Measurements from ENCODE around the gene GADD45A.

GADD45A gene

DNA sequence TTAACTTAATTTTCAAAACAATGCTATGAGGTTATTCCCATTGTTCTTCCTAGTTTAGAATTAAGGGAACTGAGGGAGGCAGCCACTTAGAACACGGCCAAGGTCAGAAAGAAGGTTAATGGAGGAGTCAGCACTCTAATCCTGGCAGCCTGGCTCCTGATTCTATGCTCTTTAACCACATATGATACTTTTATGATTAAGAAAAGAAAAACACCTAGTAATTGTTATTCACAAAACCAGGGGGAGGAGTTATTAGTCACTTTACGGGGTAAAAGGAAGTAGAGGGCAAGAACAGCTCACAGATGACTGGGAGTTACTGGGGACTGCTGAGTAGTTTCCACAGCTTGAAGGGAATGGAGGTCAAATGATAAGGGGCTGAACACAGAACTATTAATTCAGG lies 38.6 kb downstream of the GADD45A start:
- Histone ChIP-seq H3K14ac (ENCODE audit: low read length) (no peak overlapping the region), H3K27me3 (ENCODE audit: insufficient read depth, low read length) (no peaks in the 10 kb centered on the region), H3K23ac (ENCODE audit: low read length) (no peak overlapping the region), H2AFZ (ENCODE audit: insufficient read depth, low read length, poor library complexity) (no peak overlapping the region), H3K9me3 (ENCODE audit: insufficient read depth, low read depth, low read length) (no peaks in the 10 kb centered on the region), H3K18ac (ENCODE audit: low read length) (no peak overlapping the region), H3K4me3 (ENCODE audit: low read depth, low read length) (no peak overlapping the region), H4K91ac (ENCODE audit: low read depth, low read length) (no peak overlapping the region), H3K27ac (ENCODE audit: low read depth, low read length) (no peak overlapping the region), H4K8ac (ENCODE audit: low read depth, low read length) (no peak overlapping the region), H3K79me1 (ENCODE audit: low read length) (no peaks in the 10 kb centered on the region), H3K4ac (ENCODE audit: low read depth, low read length) (no peak overlapping the region), H2AK5ac (ENCODE audit: low read length) (no peak overlapping the region), H3K36me3 (ENCODE audit: control insufficient read depth in 1 of 2, insufficient read depth in 2 of 2, low read length in 2 of 2) (no peaks in the 10 kb centered on the region), H3K79me2 (ENCODE audit: control insufficient read depth, insufficient read depth, low read length, poor library complexity) (no peaks in the 10 kb centered on the region), H2BK120ac (ENCODE audit: insufficient read depth, low read length, poor library complexity) (no peak overlapping the region), H2BK12ac (ENCODE audit: low read length) (no peak overlapping the region), H4K12ac (ENCODE audit: low read depth, low read length) (no peak overlapping the region), H2BK5ac (ENCODE audit: low read depth, low read length, poor library complexity) (no peak overlapping the region), H3K4me2 (ENCODE audit: low read length) (no peak overlapping the region), H3K4me1 (ENCODE audit: control insufficient read depth in 1 of 2, insufficient read depth in 2 of 2, low read length in 2 of 2) (no peaks in the 10 kb centered on the region), H3K9ac (ENCODE audit: low read length) (no peak overlapping the region)
- no peak for DNase-seq
- no CpG with 5 or more reads among the region's 2 CpGs for WGBS (ENCODE audit: extremely low coverage, insufficient coverage, insufficient read length)

DNA sequence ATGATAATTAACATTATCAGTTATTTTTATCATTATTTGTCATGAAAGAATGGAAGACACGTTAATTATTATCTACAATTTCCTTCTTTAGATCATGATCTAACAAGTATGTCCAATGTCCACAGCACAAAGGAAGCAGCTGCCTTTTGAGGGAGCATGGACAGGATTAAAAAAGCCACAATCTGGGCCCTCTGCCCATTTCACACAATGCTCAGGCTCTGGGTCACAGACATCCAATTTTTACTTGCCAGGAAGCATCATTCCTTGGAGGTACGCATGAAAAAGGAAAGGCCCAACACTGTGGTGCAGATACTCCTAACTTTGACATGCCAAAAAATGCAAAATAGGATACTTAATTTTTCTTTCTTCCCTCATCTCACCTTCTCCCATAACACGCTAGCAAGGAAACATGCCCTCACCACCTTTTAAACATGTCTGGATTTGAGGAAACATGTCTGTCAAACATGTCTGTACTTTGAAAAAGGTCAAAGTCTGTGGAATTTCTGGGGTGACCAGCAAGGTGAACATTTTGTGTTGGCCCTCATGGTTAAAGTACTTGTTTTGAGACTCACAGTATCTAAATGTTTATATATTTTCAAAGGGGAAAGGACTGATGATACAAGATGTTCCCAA lies 40.0 kb downstream of the GADD45A start:
- Histone ChIP-seq H4K8ac (ENCODE audit: low read depth, low read length) (no peak overlapping the region), H2AFZ (ENCODE audit: insufficient read depth, low read length, poor library complexity) (no peak overlapping the region), H3K79me2 (ENCODE audit: control insufficient read depth, insufficient read depth, low read length, poor library complexity) (no peaks in the 10 kb centered on the region), H3K4me3 (ENCODE audit: low read depth, low read length) (no peak overlapping the region), H3K27ac (ENCODE audit: low read depth, low read length) (no peak overlapping the region), H3K4ac (ENCODE audit: low read depth, low read length) (no peak overlapping the region), H4K12ac (ENCODE audit: low read depth, low read length) (no peak overlapping the region), H3K23ac (ENCODE audit: low read length) (no peak overlapping the region), H3K14ac (ENCODE audit: low read length) (no peak overlapping the region), H2BK120ac (ENCODE audit: insufficient read depth, low read length, poor library complexity) (no peak overlapping the region), H3K4me2 (ENCODE audit: low read length) (no peak overlapping the region), H3K9me3 (ENCODE audit: insufficient read depth, low read depth, low read length) (no peaks in the 10 kb centered on the region), H3K4me1 (ENCODE audit: control insufficient read depth in 1 of 2, insufficient read depth in 2 of 2, low read length in 2 of 2) (no peaks in the 10 kb centered on the region), H3K27me3 (ENCODE audit: insufficient read depth, low read length) (no peaks in the 10 kb centered on the region), H2AK5ac (ENCODE audit: low read length) (no peak overlapping the region), H3K9ac (ENCODE audit: low read length) (no peak overlapping the region), H3K79me1 (ENCODE audit: low read length) (no peaks in the 10 kb centered on the region), H2BK12ac (ENCODE audit: low read length) (no peak overlapping the region), H3K18ac (ENCODE audit: low read length) (no peak overlapping the region), H2BK5ac (ENCODE audit: low read depth, low read length, poor library complexity) (no peak overlapping the region), H3K36me3 (ENCODE audit: control insufficient read depth in 1 of 2, insufficient read depth in 2 of 2, low read length in 2 of 2) (no peaks in the 10 kb centered on the region), H4K91ac (ENCODE audit: low read depth, low read length) (no peak overlapping the region)
- WGBS (ENCODE audit: extremely low coverage, insufficient coverage, insufficient read length), result no CpG with 5 or more reads among the region's 3 CpGs
- DNase-seq, result no peak

DNA sequence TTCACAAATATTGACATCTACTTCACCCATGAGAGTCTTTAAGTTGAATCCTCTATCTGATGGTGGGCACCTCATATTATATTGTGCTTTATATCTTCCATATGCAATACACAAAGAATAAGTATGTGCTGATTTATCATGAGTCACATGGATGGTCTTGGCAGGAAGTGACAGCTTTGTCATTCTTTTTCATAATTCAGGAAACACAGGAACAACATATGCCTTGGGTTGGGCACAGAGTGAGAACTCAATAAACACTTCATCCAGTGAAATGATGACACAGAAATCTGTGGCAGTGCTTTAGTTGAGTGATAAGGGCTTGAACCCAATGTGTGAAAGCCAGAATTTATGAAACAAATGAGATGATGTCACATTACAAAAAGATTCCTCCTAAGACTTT lies 41.2 kb downstream of the GADD45A start:
- Histone ChIP-seq H3K18ac (ENCODE audit: low read length) (no peak overlapping the region), H3K79me1 (ENCODE audit: low read length) (no peaks in the 10 kb centered on the region), H3K9me3 (ENCODE audit: insufficient read depth, low read depth, low read length) (no peaks in the 10 kb centered on the region), H3K4me2 (ENCODE audit: low read length) (no peak overlapping the region), H2AFZ (ENCODE audit: insufficient read depth, low read length, poor library complexity) (no peak overlapping the region), H3K4me3 (ENCODE audit: low read depth, low read length) (no peak overlapping the region), H2BK12ac (ENCODE audit: low read length) (no peak overlapping the region), H3K79me2 (ENCODE audit: control insufficient read depth, insufficient read depth, low read length, poor library complexity) (no peaks in the 10 kb centered on the region), H2BK5ac (ENCODE audit: low read depth, low read length, poor library complexity) (no peak overlapping the region), H4K8ac (ENCODE audit: low read depth, low read length) (no peak overlapping the region), H3K27ac (ENCODE audit: low read depth, low read length) (no peak overlapping the region), H4K91ac (ENCODE audit: low read depth, low read length) (no peak overlapping the region), H3K14ac (ENCODE audit: low read length) (no peak overlapping the region), H3K9ac (ENCODE audit: low read length) (no peak overlapping the region), H3K4me1 (ENCODE audit: control insufficient read depth in 1 of 2, insufficient read depth in 2 of 2, low read length in 2 of 2) (no peaks in the 10 kb centered on the region), H3K23ac (ENCODE audit: low read length) (no peak overlapping the region), H3K27me3 (ENCODE audit: insufficient read depth, low read length) (no peaks in the 10 kb centered on the region), H3K4ac (ENCODE audit: low read depth, low read length) (no peak overlapping the region), H2BK120ac (ENCODE audit: insufficient read depth, low read length, poor library complexity) (no peak overlapping the region), H2AK5ac (ENCODE audit: low read length) (no peak overlapping the region), H3K36me3 (ENCODE audit: control insufficient read depth in 1 of 2, insufficient read depth in 2 of 2, low read length in 2 of 2) (no peaks in the 10 kb centered on the region), H4K12ac (ENCODE audit: low read depth, low read length) (no peak overlapping the region)
- DNase-seq, result no peak

DNA sequence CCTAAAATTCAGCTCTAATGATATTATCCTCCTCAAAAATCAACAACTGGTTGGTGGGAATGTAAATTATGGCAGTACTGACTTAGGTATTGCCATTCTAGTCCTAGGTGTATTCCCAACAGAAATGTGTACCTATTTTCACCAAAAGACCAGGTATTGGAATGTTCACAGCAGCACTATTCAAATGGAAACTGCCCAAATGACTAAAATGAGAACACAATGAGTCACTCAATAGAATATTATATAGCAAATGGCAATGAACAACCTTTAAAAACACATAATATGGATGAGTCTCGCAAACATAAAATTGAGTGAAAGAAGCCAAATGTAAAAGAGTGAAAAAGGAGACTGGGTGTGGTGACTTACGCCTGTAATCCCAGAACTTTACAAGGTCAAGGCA lies 44.9 kb downstream of the GADD45A start:
- H3K14ac ChIP-seq (ENCODE audit: low read length), result no peak overlapping the region
- H3K4me2 ChIP-seq (ENCODE audit: low read length), result no peak overlapping the region
- H2BK5ac ChIP-seq (ENCODE audit: low read depth, low read length, poor library complexity), result no peak overlapping the region
- H3K36me3 ChIP-seq (ENCODE audit: control insufficient read depth in 1 of 2, insufficient read depth in 2 of 2, low read length in 2 of 2), result no peaks in the 10 kb centered on the region
- H3K9ac ChIP-seq (ENCODE audit: low read length), result no peak overlapping the region
- no peak overlapping the region for H4K91ac ChIP-seq (ENCODE audit: low read depth, low read length)
- no peak overlapping the region for H2BK12ac ChIP-seq (ENCODE audit: low read length)
- H3K79me1 ChIP-seq (ENCODE audit: low read length), result peaks cover 2% of the 10 kb centered on the region
- H3K23ac ChIP-seq (ENCODE audit: low read length), result no peak overlapping the region
- H4K12ac ChIP-seq (ENCODE audit: low read depth, low read length), result no peak overlapping the region
- peaks cover 2 to 5% of the 10 kb centered on the region in 2 experiments for H3K4me1 ChIP-seq (ENCODE audit: control insufficient read depth in 1 of 2, insufficient read depth in 2 of 2, low read length in 2 of 2)
- no CpG with 5 or more reads among the region's 2 CpGs for WGBS (ENCODE audit: extremely low coverage, insufficient coverage, insufficient read length)
- H4K8ac ChIP-seq (ENCODE audit: low read depth, low read length), result no peak overlapping the region
- no peak overlapping the region for H3K4ac ChIP-seq (ENCODE audit: low read depth, low read length)
- no peak overlapping the region for H3K27ac ChIP-seq (ENCODE audit: low read depth, low read length)
- H3K27me3 ChIP-seq (ENCODE audit: insufficient read depth, low read length), result no peaks in the 10 kb centered on the region
- H2AK5ac ChIP-seq (ENCODE audit: low read length), result no peak overlapping the region
- H2BK120ac ChIP-seq (ENCODE audit: insufficient read depth, low read length, poor library complexity), result no peak overlapping the region
- no peak for DNase-seq
- no peak overlapping the region for H3K4me3 ChIP-seq (ENCODE audit: low read depth, low read length)
- H3K9me3 ChIP-seq (ENCODE audit: insufficient read depth, low read depth, low read length), result no peaks in the 10 kb centered on the region
- no peaks in the 10 kb centered on the region for H3K79me2 ChIP-seq (ENCODE audit: control insufficient read depth, insufficient read depth, low read length, poor library complexity)
- no peak overlapping the region for H2AFZ ChIP-seq (ENCODE audit: insufficient read depth, low read length, poor library complexity)
- H3K18ac ChIP-seq (ENCODE audit: low read length), result no peak overlapping the region
